ENCODE measurements around the gene CEP78. TPM values are rescaled to one million over a fixed set of nuclear protein-coding genes. Genes with fewer than 3 reads are reported as not detected.
A peak's percentile ranks its signal among the peaks of the same experiment; 100 is the strongest.

The CEP78 gene
- total RNA-seq, 1 experiment from 2014 or later: 57.8 TPM

GRCh38 chr9:78325343-78325742 lies 89.5 kb downstream of the CEP78 start:
- Mint-ChIP-seq H3K36me3 (ENCODE audit: insufficient read depth in 1 of 3, low read depth in 3 of 3) (peaks cover 86 to 97% (median 91%) of the 10 kb centered on the region in 3 experiments), H3K4me3 (no peak overlapping the region), H3K9me3 (peaks cover 0 to 8% of the 10 kb centered on the region in 2 experiments; a peak in 2 of 5 replicates), H3K27ac (peak overlapping the region; percentile 41 to 86 (median 71); a peak in 3 of 7 replicates), H3K4me1 (peaks cover 11 to 14% of the 10 kb centered on the region in 2 experiments), H3K27me3 (ENCODE audit: low read depth) (no peaks in the 10 kb centered on the region)
- H2BK15ac ChIP-seq (ENCODE audit: low read depth, low read length): no peak overlapping the region
- no peak overlapping the region for H3T11ph ChIP-seq (ENCODE audit: low read length)
- no peak overlapping the region for H3K18ac ChIP-seq (ENCODE audit: insufficient read length, low read depth, low read length)
- H2AFZ ChIP-seq (ENCODE audit: low read length): no peak overlapping the region
- no CpG with 5 or more reads among the region's 6 CpGs for WGBS (ENCODE audit: extremely low coverage, insufficient read length, low lambda C conversion rate)
- H3K9ac ChIP-seq (ENCODE audit: extremely low read depth, insufficient read length, low read length): no peak overlapping the region
- no peaks in the 10 kb centered on the region for H3K23me2 ChIP-seq (ENCODE audit: insufficient read length, low read depth, low read length, poor library complexity, severe bottlenecking)
- H2BK120ac ChIP-seq (ENCODE audit: low read depth, low read length, poor library complexity, severe bottlenecking): no peak overlapping the region
- H3K14ac ChIP-seq (ENCODE audit: insufficient read depth, low read length): no peak overlapping the region
- H4K91ac ChIP-seq (ENCODE audit: insufficient read length, low read depth, low read length): no peak overlapping the region
- H3K4me2 ChIP-seq (ENCODE audit: insufficient read depth, insufficient read length, low read length): no peak overlapping the region
- H2AK5ac ChIP-seq (ENCODE audit: insufficient read length, low read length): no peak overlapping the region
- H3K23ac ChIP-seq (ENCODE audit: insufficient read length, low read depth, low read length): no peak overlapping the region
- no peaks in the 10 kb centered on the region for H3K4me1 ChIP-seq (ENCODE audit: insufficient read depth, low read length)
- no peaks in the 10 kb centered on the region for H3K27me3 ChIP-seq (ENCODE audit: insufficient read depth, low read length)
- no peak for TF ChIP-seq CTCF (conservative IDR thresholded peaks at IDR 0.05)
- H3K79me1 ChIP-seq (ENCODE audit: insufficient read depth, low read depth, low read length, poor library complexity, severe bottlenecking): peaks cover 3% of the 10 kb centered on the region
- peaks cover 3% of the 10 kb centered on the region; the same call in 1 of the 2 replicates for H3K79me2 ChIP-seq (ENCODE audit: insufficient read depth, low read length)
- no peak overlapping the region for H2BK12ac ChIP-seq (ENCODE audit: insufficient read length, low read depth, low read length)
- no peak overlapping the region for H3K4ac ChIP-seq (ENCODE audit: low read depth, low read length)
- H2BK20ac ChIP-seq (ENCODE audit: low read depth, low read length, poor library complexity, severe bottlenecking): no peak overlapping the region
- H3K27ac ChIP-seq (ENCODE audit: insufficient read length, low read depth, low read length): no peak overlapping the region
- no peak overlapping the region for H4K8ac ChIP-seq (replicated peaks; ENCODE audit: insufficient read length, low read depth, low read length)
- H4K5ac ChIP-seq (ENCODE audit: insufficient read length, low read depth, low read length): no peak overlapping the region
- H3K56ac ChIP-seq (ENCODE audit: insufficient read length, low read depth, low read length): no peak overlapping the region
- H2BK5ac ChIP-seq (ENCODE audit: insufficient read length, low read length): no peak overlapping the region
- DNase-seq: no peak
- no peaks in the 10 kb centered on the region for H4K20me1 ChIP-seq (ENCODE audit: control insufficient read depth, insufficient read depth, insufficient read length)
- no peaks in the 10 kb centered on the region for H3K9me3 ChIP-seq (ENCODE audit: control insufficient read depth, low read depth, low read length)
